GM18517 (cell line): Measurements from ENCODE around the gene CHTF18.
"Not testable (repeated sequence)": the region's sequence is repeated elsewhere in the genome, so short reads cannot be mapped to it uniquely, and the experiment has no call there.

Experiments
- ATAC-seq: cut with Tn5 transposase; IDR thresholded peaks from one replicate; pipeline ENCODE4 v1.9.1; 2021; ENCODE audit warnings: mild to moderate bottlenecking, moderate library complexity; ENCODE audit not compliant: unreplicated experiment

Gene CHTF18

DNA sequence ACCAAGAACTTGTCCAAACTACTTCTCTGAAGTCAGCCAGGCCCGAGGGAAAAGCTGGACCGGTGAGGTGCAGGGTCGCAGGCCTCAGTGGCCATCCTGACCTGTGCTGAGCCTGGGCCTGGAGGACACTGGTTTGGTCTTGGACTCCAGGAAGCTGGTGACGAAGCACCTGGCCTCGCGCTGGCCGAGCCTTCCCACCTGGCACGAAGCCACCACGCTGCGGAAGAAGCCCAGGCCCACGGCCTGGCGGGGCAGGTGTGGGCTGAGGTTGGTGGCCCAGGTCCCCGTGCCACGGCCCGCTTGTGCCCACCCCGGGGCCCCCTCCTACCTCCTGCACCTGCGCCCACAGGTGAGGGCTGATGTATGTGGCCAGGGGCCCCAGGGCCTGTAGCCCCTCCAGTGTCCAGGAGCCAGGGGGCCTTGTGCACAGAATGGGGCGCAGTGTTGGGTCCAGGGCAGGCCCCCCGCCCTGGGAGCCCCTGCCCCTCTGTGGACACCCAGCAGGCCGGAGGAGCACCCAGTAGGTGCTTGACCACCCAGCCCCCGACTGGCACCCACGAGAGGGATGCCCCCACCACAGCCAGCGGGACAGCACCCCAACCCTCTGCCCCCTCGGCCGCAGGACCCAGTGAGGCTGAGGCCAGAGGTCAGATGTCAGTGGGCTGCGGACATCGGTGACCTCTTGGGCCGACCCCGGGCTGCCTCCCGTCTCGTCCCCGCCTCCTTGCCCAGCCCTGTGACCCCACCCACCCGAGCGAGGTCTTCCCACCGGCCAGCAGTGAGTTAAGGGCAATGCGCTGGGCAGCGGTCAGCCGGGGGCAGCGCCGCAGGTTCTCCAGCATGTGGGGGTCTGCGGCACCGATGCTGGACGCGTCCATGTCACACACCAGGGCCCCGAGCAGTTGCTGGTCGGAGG lies 14.1 kb upstream of the CHTF18 start:
- no peak for ATAC-seq

DNA sequence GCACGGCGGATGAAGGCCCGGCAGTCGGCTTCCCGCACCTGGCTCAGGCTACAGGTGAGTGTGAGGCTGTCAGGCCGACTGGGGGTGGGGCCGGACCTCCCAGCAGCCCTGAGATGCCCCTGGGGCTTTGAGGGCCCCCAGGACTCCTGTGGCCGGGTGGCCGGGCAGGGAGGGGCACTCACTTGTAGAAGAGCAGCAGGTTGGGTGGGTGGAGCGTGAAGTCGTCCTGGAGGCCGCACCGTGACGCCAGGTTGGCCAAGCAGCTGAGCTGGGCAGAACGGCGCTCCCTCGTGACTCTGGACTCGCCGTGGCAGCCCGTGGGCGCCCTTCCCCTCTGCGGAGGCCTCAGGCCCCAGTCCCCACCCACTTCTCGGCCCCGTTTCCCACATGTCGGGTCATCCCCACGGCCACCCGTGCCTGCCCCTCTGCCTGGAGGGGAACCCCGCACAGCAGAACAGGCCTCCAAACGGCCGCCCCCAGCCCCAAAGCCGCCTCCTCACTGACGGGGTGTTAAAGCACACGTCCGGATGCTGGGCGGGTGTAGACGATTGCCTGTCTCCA lies 13.1 kb upstream of the CHTF18 start:
- no peak for ATAC-seq

DNA sequence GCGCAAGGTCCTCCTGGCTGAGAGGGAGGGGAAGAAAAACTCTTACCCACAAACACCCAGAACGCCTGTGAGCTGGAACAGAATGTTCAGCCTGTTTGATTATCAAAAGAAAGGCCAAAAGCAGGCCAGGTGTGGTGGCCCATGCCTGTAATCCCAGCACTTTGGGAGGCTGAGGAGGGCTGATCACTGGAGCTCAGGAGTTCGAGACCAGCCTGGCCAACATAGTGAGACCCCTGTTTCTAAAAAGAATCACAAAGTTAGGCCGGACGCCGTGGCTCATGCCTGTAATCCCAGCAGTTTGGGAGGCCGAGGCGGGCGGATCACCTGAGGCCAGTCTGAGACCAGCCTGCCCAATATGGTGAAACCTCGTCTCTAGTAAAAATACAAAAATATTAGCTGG lies 12.1 kb upstream of the CHTF18 start:
- not testable (repeated sequence) for ATAC-seq

DNA sequence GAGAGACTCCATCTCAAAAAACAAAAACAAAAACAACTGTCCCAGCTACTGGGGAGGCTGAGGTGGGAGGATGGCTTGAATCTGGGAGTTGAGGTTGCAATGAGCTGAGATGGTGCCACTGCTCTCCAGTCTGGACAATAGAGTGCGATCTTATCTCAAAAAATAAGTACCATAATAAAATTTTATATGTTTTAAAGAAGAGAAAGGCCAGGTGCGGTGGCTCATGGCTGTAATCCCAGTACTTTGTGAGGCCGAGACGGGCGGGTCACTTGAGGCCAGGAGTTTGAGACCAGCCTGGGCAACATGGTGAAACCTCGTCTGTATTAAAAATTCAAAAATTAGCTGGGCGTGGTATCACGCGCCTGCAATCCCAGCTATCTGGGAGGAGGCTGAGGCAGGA lies 11.6 kb upstream of the CHTF18 start:
- ATAC-seq: no peak

DNA sequence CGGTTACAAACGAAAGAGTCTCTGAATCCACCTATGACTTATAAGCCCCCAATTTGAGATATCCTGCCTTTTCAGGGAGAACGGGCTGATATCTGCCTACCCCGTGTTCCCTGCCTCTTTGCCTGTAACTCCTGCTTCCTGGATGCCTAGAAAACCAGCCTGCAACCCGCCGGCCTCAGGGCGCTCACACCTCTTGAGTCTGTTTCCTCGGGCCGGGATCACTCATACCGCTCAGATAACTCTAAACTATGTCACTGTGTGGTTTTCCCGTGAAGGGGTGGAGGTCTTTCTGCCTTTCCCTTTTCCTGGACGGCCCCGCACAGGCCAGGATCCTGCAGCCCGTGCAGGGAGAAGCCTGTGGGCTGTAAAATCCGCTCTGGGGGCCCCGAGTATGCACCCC lies 10.6 kb upstream of the CHTF18 start:
- ATAC-seq: no peak

DNA sequence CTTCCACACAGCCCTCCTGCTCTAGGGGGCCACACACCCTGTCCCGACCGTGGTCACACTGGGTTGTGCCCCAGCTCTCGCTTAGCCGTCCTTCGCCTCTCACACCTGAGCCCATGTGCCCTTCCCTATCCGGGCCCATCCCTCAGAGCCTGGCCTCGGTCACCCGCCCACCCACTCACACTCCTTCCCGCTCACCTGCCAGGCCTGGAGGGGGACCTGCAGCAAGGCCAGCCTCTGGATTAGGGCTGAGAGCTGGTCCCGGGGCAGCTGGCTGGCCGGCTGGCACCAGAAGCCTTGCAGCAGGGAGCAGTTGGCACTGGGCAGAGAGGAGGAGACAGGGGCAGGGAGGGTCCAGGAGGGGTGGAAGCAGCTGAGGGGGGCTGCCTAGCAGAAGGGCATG lies 10.0 kb upstream of the CHTF18 start:
- ATAC-seq: no peak

DNA sequence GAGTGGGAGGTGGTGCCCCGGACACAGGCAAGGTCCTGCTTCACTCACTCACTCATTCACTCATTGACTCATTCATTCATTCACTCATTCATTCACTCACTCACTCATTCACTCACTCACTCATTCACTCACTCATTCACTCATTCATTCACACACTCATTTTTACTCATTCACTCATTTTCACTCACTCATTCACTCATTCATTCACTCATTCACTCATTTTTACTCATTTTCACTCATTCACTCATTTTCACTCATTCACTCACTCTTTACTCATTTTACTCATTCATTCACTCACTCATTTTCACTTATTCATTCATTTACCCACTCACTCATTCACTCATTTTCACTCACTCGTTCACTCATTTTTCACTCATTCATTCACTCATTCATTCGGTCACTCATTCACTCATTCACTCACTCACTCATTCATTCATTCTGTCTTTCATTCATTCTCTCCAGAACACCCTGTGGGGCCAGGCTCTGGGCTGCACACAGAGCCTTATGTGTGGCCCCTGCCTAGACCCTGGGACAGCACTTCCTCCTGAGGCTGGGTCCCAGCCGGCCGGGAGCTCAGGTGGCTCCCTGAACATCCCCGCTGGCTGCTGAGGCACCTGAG lies 9.4 kb upstream of the CHTF18 start:
- no peak for ATAC-seq

DNA sequence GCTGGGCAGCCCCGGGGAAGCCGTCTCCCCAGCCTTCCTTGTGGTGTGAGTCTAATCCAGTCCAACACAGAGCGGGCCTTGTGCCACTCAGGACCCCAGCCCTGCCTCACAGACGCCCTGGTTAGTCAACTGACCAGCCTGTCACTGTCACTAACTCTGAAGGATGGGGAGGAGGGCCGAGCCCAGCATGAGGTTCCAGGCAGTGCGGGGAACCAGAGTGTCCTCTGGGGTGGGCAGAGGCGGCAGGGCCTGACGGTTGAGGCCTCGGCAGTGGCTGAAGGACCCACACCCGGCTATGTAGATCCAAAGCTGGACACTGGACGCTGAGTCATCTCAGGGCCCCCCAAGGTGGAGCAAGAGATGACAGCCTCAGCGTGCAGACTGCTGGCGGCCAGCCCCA lies 8.9 kb upstream of the CHTF18 start:
- no peak for ATAC-seq

DNA sequence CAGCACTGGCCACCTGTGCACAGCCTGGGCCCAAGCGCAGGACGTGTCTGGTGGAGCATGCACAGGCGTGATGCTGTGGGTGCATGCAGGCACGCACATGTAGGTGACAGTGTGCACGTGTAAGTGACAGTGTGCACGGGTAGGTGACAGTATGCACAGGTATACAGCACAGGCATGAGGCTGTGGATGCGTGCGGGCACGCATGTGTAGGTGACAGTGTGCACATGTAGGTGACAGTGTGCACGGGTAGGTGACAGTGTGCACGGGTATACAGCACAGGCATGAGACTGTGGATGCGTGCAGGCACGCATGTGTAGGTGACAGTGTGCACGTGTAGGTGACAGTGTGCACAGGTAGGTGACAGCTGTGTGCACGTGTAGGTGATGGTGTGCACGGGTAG lies 8.1 kb upstream of the CHTF18 start:
- no peak for ATAC-seq

DNA sequence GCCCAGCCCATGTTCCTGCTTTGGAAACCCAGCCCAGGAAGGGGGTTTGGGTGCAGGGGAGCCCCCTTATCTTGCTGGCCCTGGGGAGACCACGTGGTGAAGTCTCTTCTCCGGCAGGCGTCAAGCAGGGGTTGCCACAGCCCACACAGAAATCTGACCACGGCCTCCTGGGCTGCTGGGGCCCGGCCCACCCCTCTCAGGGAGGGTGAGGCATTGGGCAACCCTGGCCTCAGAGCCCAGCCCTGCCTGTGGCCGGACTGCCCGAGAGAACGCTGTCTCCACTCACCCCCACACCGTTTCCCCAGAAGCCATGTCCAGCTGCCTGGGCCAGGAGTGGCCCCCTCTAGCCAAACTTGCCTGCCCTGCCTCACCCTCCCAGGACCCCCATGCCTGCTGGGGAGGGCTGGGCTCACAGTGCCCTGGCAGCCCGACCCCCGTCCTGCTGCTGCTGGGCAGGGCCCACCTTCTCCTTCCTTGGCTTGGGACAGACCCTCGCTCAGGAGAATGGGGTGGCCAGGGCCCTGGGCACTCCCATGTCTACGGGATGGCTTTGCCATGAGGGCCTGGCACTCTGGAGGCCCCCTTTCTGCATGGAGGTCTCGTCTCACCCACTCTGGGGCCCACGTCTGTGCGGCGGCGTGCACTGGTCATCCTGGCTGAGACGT lies 6.9 kb upstream of the CHTF18 start:
- no peak for ATAC-seq

DNA sequence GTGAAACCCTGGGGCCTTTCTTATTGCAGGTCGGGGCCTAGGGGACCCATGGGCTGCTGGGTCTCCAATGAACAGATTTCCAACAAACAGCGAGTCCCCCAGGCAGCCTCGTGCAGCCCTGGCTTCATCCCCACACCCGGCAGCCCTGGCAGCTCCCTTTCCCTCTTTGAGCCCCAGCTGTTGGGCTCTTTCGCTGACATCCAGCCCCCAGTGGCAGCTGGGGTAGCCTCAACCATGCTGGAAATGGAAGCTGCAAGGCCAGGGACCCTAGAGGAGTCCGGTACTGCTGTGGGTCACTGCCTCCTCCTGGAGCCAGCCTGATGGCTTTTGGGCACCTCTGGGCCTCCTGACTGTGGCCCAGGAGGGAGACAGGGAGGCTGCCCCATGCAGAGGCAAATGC lies 6.2 kb upstream of the CHTF18 start:
- ATAC-seq: no peak

DNA sequence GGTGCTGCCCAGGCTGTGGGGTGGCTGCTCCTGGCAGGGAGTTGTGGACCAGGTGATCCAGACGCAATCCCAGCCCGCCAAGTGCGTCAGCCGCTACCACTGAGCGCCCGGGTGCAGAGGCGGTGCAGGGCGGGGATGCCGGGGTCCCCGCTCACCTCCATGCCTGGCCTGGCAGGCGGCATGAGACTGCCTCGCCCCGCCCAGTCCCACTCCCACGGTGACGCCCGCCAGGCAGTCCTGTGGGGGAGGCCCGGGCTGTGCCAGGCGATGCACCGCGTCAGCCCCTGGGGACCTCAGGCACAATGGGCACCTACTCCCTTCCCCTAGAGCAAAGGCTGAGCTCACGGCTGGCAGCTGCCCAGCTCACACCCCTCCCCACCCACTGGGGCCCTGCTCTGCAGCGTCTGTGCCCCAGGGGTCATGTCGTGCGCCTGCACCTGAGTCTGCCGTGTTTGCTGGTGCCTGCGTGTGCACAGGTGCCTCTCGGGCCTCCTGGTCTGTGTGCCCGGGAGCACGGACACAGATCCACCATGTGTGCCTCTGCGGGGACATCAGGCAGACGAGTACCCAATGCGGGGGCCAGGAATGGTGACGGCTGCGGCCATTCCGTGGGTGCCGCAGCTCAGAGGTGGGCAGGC lies 5.5 kb upstream of the CHTF18 start:
- ATAC-seq: no peak

DNA sequence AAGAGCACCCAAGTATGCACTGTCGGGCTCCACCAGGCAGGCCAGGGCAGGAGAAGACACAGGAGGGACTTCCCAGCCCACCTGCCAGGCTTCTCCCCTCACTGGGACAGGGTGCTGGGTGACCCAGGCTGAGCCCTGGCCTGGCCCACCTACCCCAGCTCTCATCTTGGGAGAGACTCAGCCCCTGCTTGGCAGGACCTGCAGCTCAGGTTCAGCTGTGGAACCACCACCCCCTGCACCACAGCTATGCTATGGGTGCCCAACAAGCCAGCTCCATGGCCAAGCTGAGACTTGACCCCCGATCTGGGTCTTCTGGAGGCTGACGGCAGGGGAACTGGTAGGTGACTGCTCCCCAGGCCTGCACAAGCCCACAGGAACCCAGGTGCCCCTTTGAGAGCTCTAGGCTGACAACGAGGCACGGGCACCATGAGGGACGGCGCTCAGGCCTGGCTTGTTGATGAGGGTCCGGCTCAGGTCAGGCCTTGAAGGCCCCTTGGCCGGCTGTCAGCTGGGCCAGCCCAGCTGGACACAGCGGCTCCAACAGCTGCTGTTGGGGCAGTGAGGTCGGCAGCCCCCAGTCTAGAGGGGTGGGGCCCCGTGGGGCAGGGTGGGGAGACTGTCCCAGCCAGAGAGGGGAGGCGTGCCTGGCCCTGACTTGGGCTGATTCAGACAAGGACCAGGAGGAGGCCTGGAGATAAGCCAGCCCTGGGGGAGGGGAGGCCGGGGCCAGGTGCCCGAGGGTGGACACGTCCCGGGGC lies 4.8 kb upstream of the CHTF18 start:
- ATAC-seq: no peak

DNA sequence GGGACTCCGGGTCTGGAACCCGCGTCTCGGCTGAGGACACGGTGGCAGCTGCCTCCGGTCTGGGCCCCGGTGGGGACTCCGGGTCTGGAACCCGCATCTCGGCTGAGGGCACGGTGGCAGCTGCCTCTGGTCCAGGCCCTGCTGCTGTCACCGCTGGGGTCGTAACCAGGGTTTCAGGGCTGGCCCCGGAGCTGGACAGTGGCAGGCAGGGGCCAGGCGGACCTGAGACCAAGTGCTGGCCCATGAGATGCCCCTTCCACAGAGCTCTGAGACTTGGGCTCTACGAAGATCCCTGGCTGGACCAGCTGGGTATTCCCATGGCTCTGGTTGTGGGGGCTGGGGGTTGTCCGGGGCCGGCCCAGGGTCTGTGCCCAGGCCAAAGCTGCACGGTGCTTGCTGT lies 4.0 kb upstream of the CHTF18 start:
- no peak for ATAC-seq

DNA sequence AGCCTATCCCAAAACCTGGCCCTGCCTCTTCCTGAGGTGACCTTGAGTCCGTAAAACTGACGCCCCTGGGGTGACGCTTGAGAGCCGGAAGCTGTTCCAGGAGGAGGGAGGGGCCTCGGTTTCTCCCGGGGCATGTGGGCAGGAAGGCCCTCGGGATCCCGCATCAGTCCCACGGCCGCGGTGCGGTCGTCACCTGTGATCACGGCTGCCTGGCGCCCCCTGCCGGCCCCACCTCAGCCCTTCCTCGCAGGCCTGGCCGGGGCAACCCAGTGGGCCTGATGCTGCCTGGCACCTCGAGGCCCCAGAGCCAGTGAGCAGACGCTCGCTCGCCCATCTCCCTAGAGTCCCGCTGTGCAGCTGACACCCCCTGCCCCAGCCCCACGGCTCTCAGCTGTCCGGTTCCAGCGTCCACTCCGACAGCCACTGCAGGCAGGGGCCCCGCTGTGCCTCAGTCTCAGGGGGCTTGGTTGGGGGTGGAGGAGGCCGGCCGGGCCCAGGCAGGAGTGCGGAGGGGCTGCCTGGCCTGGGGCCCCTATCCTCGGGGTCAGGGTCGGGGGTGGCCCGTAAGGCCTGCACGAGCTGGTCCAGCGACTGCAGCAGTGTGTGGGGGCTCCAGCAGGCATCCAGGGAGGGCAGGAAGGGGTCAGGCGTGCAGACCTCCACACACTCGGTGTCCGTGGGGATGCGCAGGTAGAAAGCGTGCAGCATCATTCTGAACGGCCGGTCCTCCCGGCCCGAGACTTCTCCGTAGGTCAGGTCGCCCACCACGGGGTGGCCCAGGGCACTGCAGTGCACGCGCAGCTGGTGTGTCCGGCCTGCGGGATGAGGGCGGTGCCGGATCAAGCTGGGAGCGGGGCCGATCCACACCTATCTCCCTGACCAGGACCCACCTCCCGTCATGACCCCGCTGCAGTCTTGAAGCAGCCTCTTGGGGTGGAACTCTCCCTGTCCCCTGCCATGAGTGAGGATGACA lies 2.6 kb upstream of the CHTF18 start:
- no peak for ATAC-seq

DNA sequence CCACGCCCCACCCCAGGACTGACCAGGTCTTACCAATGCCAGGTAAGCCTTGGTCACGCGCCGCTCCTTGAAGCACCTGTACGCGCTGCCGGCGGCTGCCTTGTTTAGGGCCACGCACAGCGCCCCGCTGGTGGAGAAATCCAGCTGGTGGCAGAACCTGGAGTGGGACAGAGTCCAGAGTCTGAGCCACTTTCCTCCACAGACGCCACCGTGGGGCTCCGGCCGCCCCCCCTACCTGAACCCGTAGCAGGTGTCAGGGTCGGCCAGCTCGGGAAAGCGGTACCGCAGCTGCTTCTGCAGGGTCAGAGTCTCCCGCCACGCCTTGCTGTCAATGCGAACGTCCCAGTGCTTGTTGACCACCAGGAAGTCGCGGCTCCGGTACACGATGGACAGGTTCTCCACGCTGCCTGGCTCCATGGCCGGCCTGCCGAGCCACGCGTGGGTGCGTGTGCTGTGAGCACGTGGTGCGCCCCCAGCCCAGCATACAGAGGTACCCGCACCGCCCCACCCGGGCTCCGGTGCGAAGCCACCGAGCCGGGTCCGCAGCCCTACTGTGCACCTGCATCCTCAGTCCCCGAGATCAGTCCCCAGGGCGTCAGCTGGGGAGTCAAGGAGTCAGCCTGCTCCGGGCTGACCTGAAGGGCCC lies 976 bp upstream of the CHTF18 start:
- no peak for ATAC-seq

DNA sequence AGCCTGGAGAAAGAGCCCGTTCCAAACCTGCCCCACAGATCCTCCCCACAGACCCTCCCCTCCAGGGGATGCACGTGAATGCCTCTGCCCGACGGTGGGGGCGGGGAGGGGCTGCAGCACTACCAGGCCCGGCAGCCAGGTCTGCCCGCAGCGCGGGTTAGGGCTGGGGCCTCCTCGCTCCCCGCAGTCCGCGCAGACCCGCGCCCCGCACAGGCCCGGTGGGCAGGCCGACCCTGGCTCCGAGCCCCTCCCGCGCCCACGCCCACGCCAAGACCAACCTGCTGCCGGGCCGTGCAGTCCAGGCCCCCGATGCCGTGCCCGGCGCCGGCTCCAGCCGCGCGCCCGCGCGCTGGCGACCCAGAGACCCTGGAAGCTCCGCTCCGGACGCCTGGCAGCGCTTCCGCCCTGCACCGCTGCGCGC lies 432 bp upstream of the CHTF18 start, which contains the start of gene RPUSD1:
Gene RPUSD1 (minus strand): TSS at position 404 of the 421 bp plus-strand sequence. CDS start 644 bp downstream, outside the sequence.
- ATAC-seq: peak; percentile 35

DNA sequence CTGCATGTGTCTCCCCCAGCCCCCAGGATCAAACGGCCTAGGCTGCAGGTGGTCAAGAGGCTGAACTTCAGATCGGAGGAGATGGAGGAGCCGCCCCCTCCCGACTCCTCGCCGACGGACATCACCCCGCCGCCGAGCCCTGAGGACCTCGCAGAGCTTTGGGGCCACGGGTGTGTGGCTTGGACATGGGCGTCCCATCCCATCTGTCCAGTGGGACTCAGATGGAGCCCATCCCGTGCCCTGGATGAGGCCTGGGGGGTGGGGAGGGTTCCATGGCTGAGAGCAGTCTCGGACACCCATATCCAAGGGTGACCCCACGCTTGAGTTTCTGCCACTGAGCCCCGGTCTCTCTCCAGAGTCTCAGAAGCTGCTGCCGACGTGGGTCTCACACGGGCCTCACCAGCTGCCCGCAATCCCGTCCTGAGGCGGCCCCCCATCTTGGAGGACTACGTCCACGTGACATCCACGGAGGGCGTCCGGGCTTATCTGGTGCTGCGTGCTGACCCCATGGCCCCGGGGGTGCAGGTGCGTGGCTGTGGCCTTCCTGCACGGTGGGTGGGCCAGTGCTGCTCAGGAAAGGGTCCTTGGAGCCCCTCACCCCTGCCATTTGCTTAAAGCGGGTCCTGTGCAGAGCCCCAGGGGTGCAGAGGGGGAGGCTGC lies 901 bp downstream of the CHTF18 start:
- no peak for ATAC-seq
